Esophagus muscularis mucosa (tissue), 3 donors: ENCODE results near the gene SFMBT1.

Experiments
- CTCF ChIP-seq, 3 experiments: fragments of 200-600 bp in 2 of 3; fragments of 450-650 bp in 1 of 3; sonication (generic) in 2 of 3; IDR thresholded peaks; one replicate each; pipeline ENCODE4 v1.5.1; 2017 to 2019; ENCODE audit warnings: antibody characterized with exemption in 3 of 3, mild to moderate bottlenecking in 2 of 3, moderate library complexity in 1 of 3
- POLR2A ChIP-seq: fragments of 450-650 bp; IDR thresholded peaks from one replicate; pipeline ENCODE4 v1.6.1; 2017; ENCODE audit warnings: antibody characterized with exemption, moderate library complexity, mild to moderate bottlenecking, low read depth

- no peak for TF ChIP-seq CTCF (IDR thresholded peaks at IDR 0.05)
- TF ChIP-seq POLR2A: no peak
Measured at GRCh38 chr3:52923963-52924362, 121.9 kb downstream of the SFMBT1 start.
